HG03108 (cell line): ENCODE data around the gene ERN2.
"Not testable (repeated sequence)": the region's sequence is repeated elsewhere in the genome, so short reads cannot be mapped to it uniquely, and the experiment has no call there.

Experiments used
- ATAC-seq: cut with Tn5 transposase; IDR thresholded peaks from one replicate; pipeline ENCODE4 v1.9.1; 2021; ENCODE audit warnings: moderate library complexity; ENCODE audit not compliant: unreplicated experiment

ERN2 gene

GRCh38 chr16:23712976-23713375, at the start of gene ERN2:
Gene ERN2 (minus strand): TSS chr16:23713222. CDS start chr16:23713187, 35 bp downstream.
- ATAC-seq, result no peak

DNA sequence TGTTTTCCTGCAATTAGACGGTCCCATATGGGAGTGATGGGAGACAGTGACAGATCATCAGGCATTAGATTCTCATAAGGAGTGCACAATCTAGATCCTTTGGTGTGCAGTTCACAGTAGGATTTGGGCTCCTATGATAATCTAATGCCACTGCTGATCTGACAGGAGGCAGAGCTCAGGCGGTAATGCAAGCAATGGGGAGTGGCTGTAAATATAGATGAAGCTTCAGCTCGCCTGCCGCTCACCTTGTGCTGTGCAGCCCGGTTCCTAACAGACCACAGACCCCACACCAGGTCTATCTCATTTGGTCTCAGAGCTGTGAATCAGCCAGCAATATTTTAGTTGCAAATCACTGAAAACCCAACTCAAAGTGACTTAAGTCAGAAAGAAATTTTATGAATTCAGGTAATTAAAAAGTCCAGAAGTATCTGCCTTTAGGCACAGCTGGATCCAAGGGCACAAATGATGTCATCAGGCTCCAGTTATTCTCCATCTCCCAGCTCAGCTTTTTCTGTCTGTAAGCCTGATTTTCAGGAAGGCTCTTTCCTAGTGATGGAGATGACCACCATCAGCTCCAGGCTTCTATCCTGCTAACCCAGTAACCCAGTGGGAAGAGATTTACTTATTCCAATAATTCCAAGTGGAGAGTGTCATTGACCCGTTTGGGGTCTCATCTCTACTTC, 45.1 kb upstream of the ERN2 start:
- ATAC-seq, result no peak

DNA sequence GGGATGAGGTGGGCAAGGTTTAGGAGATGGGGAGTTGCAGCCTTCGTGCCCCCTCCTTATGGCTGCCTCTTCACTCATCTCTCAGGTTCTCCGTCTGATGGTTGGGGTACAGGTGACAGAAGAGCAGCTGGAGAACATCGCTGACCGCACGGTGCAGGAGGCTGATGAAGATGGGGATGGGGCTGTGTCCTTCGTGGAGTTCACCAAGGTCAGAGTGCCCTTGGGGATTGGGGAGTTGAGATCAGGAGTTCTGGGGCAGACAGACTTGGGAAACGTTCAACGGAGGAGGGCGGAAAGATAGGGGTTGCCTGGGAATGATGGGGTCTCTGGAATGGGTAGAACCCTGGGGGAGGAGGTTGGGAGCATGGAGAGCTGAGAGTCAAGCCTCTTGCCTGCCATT, 44.1 kb upstream of the ERN2 start:
- ATAC-seq, result no peak

DNA sequence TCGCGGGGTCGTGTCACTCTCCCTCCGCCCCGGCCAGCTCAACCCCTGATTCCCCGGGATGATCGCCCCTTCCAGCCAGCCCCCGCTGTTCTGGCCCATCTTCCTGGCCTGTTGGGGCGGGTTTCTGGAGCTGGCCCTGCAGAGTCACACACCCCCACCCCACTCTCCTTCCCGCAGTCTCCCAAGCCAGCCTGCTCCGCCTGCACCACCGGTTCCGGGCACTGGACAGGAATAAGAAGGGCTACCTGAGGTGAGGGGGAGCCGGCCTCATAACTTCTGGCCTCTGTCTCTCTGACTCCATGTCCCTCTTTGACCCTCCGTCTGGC, 42.4 kb upstream of the ERN2 start:
- no peak for ATAC-seq

DNA sequence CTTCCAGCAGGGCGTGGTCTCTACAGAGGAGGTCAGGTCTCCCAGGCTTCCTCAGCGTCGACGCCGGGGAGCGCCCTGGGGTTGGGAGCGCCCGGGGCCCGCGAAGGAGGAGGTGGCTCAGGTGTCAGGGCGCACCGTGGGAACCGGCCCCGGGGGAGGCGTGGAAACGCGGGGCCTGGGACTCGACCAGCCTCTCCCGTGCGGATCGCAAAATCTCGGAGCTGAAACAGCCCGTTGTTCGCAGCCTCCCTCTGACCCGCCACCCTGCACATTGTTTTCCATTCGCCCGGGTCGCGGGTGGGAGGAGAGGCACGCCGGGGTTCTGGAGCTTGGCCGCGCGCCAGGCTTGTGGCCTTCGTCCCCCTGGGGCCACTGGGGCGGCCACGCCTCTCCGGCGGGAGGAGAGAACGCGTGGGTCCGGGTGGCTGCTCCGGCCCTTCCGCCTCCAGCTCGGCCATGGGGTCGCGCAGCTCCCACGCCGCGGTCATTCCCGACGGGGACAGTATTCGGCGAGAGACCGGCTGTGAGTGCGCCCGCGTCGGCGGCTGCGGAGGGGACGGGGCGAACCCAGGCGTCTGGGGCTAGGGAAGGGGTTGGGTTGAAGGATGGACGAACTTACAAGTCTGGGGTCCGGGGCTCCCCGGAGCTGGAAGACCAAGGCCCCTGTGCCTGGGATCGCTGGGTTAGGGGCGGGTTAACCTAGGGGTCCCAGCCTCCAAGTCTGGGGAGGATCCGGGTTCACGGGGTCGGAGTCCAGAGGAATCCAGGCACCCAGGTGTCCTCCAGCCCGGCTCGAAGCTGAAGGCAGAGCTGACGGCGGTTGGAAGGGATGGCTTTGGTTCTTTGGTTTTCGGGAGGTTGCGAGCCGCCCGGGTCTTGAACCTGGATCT, 41.8 kb upstream of the ERN2 start, which contains the start of gene CHP2:
TSS of gene CHP2 (plus strand) at position 433 of the 890 bp plus-strand sequence. CDS start at position 457, 24 bp downstream.
- ATAC-seq, result no peak

DNA sequence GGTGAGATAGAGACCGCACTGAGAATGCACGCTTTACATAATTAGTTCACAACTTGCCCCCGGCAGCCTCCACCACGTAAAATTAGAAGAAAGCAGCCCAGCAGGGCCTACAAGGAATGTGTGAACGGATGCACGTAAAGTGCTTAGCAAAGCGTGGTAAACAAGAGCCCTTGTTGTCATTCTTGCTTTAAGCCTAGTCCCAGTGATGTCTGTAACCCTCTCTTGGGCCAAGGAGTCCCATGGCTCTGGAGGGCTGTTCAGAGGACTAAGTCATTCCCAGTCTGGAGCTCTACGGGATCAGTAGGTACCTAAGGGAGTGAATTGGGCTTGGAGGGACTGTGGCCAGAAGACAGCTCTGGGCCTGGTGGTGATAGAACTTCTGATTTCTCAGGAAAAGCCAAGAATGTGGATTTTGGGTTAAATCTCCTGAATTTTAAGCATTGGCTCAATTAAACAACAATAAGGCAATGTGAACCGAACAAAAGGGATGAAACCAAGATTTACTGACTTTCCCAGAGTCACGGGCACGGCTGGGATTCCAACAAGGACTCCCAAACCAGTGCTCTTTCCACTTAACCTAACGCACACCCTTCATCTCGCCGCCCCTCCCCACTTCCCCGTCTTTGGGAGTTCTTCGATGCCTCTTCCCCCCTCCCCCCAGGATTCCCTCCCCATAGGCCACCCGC, 41.0 kb upstream of the ERN2 start:
- ATAC-seq, result no peak

DNA sequence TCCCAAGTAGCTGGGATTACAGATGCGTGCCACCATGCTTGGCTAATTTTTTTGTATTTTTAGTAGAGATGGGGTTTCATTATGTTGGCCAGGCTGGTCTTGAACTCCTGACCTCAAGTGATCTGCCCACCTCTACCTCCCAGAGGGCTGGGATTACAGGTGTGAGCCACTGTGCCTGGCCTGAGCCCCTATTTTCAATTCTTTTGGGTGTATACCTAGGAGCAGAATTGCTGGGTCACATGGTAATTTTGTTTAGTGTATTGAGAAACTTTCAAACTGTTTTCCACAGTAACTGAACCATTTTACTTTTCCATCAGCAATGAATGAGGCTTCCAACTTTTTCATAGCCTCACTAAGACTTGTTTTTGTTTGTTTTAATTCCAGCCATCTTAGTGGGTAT, 38.0 kb upstream of the ERN2 start:
- ATAC-seq, result not testable (repeated sequence)

DNA sequence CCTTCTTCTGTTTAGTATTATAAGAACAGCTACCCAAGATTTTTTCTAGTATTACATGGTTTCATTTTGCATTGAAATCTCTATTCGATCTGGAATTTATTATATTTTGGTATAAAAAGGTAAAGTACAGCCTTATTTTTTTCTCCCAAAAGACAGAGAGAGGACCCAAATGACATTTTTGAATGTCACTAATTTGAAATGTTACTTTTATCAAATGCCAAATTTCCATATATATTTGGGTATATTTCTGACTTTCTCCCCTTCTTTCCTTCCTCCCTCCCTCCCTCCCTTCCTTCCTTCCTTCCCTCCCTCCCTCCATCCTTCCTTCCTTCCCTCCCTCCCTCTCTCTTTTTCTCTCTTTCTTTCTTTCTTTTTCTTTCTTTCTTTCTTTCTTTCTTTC, 35.6 kb upstream of the ERN2 start:
- no peak for ATAC-seq

DNA sequence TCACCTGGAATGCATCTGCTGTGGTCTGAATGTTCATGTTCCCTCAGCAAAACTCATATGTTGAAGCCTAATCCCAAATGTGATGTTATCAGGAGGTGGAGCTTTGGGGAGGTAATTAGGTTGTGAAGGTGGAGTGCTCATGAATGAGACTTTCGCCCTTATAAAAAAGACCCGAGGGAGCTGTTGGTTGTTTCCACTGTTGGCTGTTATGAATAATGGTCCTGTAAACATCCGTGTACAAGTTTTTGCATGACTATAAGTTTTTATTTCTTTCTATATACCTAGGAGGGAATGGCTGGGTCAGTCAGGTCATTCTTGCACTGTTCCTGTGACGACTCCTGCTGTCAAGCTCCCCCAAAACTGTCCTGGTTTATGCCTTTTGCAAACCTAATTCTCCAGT, 32.2 kb upstream of the ERN2 start:
- ATAC-seq, result no peak

- ATAC-seq, result no peak
Observed at GRCh38 chr16:23742766-23743165, 29.7 kb upstream of the ERN2 start.

- ATAC-seq, result no peak
Observed at GRCh38 chr16:23741675-23742303, 28.8 kb upstream of the ERN2 start.

GRCh38 chr16:23739516-23739915, 26.5 kb upstream of the ERN2 start:
- ATAC-seq, result no peak

- ATAC-seq, result not testable (repeated sequence)
Observed at GRCh38 chr16:23737423-23738028, 24.5 kb upstream of the ERN2 start.

GRCh38 chr16:23734176-23734893, 21.3 kb upstream of the ERN2 start:
- ATAC-seq, result no peak

GRCh38 chr16:23729503-23730424, 16.7 kb upstream of the ERN2 start:
- no peak for ATAC-seq

GRCh38 chr16:23728112-23728477, 15.1 kb upstream of the ERN2 start:
- no peak for ATAC-seq

DNA sequence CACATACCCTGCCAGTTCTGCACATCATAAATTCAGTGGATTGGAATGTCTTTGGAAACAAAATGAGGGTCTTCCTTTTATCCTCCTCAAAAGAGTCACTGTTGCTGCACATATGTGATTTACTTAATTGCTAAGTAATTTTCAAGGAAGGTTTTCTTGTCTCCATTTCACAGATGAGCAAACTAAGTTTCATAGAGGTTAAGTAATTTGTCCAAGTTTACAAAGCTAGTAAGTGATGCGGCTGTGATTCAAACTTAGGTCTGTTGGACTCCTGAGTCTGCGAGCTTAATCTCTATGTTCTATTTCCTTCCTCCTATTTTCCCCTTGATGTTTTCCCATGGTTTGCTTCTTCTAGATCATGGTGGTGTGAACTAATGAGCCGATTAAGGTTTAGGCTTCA, 13.7 kb upstream of the ERN2 start:
- no peak for ATAC-seq

- ATAC-seq, result no peak
Observed at GRCh38 chr16:23724785-23725131, 11.7 kb upstream of the ERN2 start.

- ATAC-seq, result no peak
Observed at GRCh38 chr16:23724096-23724784, 11.2 kb upstream of the ERN2 start.
